ENCODE measurements around the gene LRRC23. TPM values are rescaled to one million over a fixed set of nuclear protein-coding genes. Genes with fewer than 3 reads are reported as not detected.
A peak's percentile ranks its signal among the peaks of the same experiment; 100 is the strongest.
"Not testable (repeated sequence)": the region's sequence is repeated elsewhere in the genome, so short reads cannot be mapped to it uniquely, and the experiment has no call there.

The LRRC23 gene
- total and polyA plus RNA-seq, 9 of the 15 experiments (the other 6 are each of a cell fraction or from before 2014, with no cell fraction given): 2.2 to 7.0 (median 3.0) TPM

- TF ChIP-seq TFAP4 (CRISPR knock-in tag; IDR thresholded peaks at IDR 0.05; ENCODE audit: borderline replicate concordance) (peak; percentile 34; the same call in 1 of the 2 replicates), ZEB2 (IDR thresholded peaks at IDR 0.05) (peak; percentile 15; the same call in 1 of the 2 replicates), NCOR1 (IDR thresholded peaks at IDR 0.05) (0 out of 2 replicates have a peak, but pooled peaks have one; percentile 8), ZNF592 (IDR thresholded peaks at IDR 0.05) (0 out of 2 replicates have a peak, but pooled peaks have one; percentile 6), CHD4 (IDR thresholded peaks at IDR 0.05; ENCODE audit: insufficient read depth, insufficient replicate concordance, low read depth, low read length, poor library complexity, severe bottlenecking) (no peak)
Observed at GRCh38 chr12:6869049-6870021, 35.3 kb upstream of the LRRC23 start (continued).

- FAIRE-seq; H3K27ac ChIP-seq (ENCODE audit: extremely low read depth, low read depth, low read length); H3K9ac ChIP-seq (ENCODE audit: insufficient read depth in 1 of 2, low read depth in 2 of 2, low read length in 2 of 2); DNase-seq (ENCODE audit: extremely low read depth in 1 of 4, low spot score in 3 of 4); H3K4me3 ChIP-seq; H3K9me1 ChIP-seq (ENCODE audit: control insufficient read depth, insufficient read depth, low read length); H3K9me3 ChIP-seq (replicated peaks; ENCODE audit: control insufficient read depth, insufficient read depth, low read depth, low read length); intact Hi-C loops (cut with micrococcal nuclease); H2AFZ ChIP-seq (ENCODE audit: low read depth, low read length); ATAC-seq; H3K4me2 ChIP-seq (ENCODE audit: insufficient read depth, low read length); H3K27me3 ChIP-seq (ENCODE audit: control insufficient read depth in 2 of 2, insufficient read depth in 2 of 2, low read length in 2 of 2); in situ Hi-C loops (cut with MboI); BruUV-seq (replicated peaks): not testable (repeated sequence)
- Histone ChIP-seq H3K4me1 (replicated peaks in 1 of 2; ENCODE audit: control insufficient read depth in 2 of 2, insufficient read depth in 2 of 2, low read length in 2 of 2) (peaks cover 42 to 63% of the 10 kb centered on the region in 2 experiments; a peak in 4 of 5 replicates), H3K79me2 (ENCODE audit: control insufficient read depth, insufficient read depth, low read length) (peaks cover 64% of the 10 kb centered on the region), H3K36me3 (ENCODE audit: control insufficient read depth, insufficient read depth, low read length) (peaks cover 47% of the 10 kb centered on the region), H4K20me1 (replicated peaks; ENCODE audit: control insufficient read depth, insufficient read depth, low read length) (peaks cover 47% of the 10 kb centered on the region)
- POLR2A ChIA-PET: interaction anchor here (1.1 to 11.3 kb wide), 7 partner anchors 10 to 91 kb away, joined by 3 to 174 read pairs (median 17); partner anchors contain the start of genes C12orf57, CDCA3, RNU7-1 and USP5
- CTCF ChIA-PET (ENCODE audit: low intra/inter-chr PET ratio): interaction anchor here (1.3 kb wide), 1 partner anchor 243 kb away, joined by 4 read pairs; no protein-coding TSS in a partner anchor
- 90% methylated on average over 2 of the region's 4 CpGs for WGBS (ENCODE audit: insufficient coverage, low coverage, missing lambda C conversion rate)
Observed at GRCh38 chr12:6870304-6870703, 34.3 kb upstream of the LRRC23 start.
